Kidney epithelial cell (primary cell): Measurements from ENCODE around the gene OR2D3. TPM values are rescaled to one million over a fixed set of nuclear protein-coding genes. Genes with fewer than 3 reads are reported as not detected.
"Not testable (repeated sequence)": the region's sequence is repeated elsewhere in the genome, so short reads cannot be mapped to it uniquely, and the experiment has no call there.

ENCODE experiments used
- DNase-seq: peaks from one replicate; pipeline ENCODE4 v3.0.0-alpha.2; 2010; ENCODE audit warnings: low read depth
- H3K27me3 ChIP-seq: 2 replicates; pipeline ENCODE4 v1.6.0; 2011; ENCODE audit warnings: low read length; ENCODE audit not compliant: control insufficient read depth, insufficient read depth
- H3K36me3 ChIP-seq: 2 replicates; pipeline ENCODE4 v1.5.1; 2011; ENCODE audit warnings: low read length; ENCODE audit not compliant: control insufficient read depth, insufficient read depth
- H3K4me3 ChIP-seq: 2 replicates; pipeline ENCODE4 v1.5.1; 2011; ENCODE audit warnings: low read depth, mild to moderate bottlenecking, control low read depth, low read length
- total RNA-seq: library from RNA; depleted of rRNA; stranded (reverse); fragments of >200 nt; gene quantifications from 2 replicates; pipeline ENCODE4 v1.2.3, GENCODE V29; 2015
- TF ChIP-seq, protein P1 (sequence below): IDR thresholded peaks from 2 replicates; pipeline ENCODE4 v1.5.1; 2011; ENCODE audit warnings: mild to moderate bottlenecking, moderate library complexity, low read length, control low read depth, inconsistent platforms; ENCODE audit not compliant: insufficient read depth, poor library complexity, severe bottlenecking

OR2D3 gene
- total RNA-seq, 1 donor from 2014 or later, result not detected

DNA sequence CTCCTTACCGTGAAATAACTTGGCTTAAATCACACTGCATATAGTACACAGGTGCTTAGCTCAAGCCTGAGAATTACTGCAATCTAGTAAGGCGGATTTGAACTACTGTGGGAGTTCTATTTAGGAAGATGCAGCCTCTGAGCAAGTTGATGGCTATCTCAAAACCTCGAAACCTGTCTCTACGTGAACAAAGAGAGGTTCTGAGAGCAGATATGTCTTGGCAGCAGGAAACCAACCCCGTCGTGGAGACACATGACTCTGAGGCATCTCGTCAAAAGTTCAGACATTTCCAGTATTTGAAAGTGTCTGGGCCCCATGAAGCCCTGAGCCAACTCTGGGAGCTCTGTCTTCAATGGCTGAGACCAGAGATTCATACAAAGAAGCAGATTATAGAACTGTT, 11.3 kb downstream of the OR2D3 start:
- H3K4me3 ChIP-seq, result no peak overlapping the region
- H3K36me3 ChIP-seq, result no peaks in the 10 kb centered on the region
- TF ChIP-seq, protein P1, sequence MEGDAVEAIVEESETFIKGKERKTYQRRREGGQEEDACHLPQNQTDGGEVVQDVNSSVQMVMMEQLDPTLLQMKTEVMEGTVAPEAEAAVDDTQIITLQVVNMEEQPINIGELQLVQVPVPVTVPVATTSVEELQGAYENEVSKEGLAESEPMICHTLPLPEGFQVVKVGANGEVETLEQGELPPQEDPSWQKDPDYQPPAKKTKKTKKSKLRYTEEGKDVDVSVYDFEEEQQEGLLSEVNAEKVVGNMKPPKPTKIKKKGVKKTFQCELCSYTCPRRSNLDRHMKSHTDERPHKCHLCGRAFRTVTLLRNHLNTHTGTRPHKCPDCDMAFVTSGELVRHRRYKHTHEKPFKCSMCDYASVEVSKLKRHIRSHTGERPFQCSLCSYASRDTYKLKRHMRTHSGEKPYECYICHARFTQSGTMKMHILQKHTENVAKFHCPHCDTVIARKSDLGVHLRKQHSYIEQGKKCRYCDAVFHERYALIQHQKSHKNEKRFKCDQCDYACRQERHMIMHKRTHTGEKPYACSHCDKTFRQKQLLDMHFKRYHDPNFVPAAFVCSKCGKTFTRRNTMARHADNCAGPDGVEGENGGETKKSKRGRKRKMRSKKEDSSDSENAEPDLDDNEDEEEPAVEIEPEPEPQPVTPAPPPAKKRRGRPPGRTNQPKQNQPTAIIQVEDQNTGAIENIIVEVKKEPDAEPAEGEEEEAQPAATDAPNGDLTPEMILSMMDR, result no peak
- no peaks in the 10 kb centered on the region for H3K27me3 ChIP-seq
- DNase-seq, result no peak

DNA sequence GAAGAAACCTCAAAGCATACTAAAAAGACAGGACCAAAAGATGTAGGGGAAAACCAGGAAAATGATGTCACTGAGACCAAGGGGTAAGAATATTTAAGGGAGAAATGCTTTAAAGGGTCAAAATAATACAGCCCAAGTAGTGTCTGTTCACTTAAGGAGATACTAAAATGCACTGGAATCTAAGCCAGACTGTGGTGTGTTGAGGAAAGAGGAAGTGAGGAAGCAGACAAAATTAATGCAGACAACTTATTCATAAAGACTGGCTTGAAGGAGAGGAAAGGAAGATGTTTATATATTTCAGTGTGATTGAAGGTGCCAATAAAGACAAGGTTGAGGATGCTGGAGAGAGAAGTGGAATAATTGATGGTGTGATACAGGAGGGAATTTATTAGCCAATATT, 21.2 kb downstream of the OR2D3 start:
- DNase-seq, result no peak
- TF ChIP-seq, protein P1, result no peak
- Histone ChIP-seq H3K36me3 (no peaks in the 10 kb centered on the region), H3K4me3 (no peak overlapping the region), H3K27me3 (no peaks in the 10 kb centered on the region)

DNA sequence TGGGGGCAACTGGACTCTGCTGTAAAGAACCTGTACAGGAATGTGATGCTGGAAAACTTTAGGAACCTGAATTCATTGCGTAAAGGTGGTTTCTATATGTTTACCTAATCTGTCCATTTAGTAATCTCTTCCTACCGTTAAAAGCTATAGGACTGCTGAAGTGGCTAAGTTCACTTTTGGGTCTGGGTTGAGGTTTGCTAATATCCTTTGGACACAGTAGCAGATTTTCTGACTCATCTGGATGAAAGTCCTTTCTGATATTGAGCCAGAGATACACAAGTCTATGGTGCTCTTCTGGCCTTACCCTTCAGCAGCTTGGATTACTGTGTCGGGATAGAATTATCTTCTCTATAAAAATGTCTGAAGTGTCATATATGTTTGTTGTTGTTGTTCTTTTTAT, 22.3 kb downstream of the OR2D3 start:
- Histone ChIP-seq H3K36me3 (no peaks in the 10 kb centered on the region), H3K27me3 (no peaks in the 10 kb centered on the region), H3K4me3 (no peak overlapping the region)
- TF ChIP-seq, protein P1, result no peak
- DNase-seq, result no peak

DNA sequence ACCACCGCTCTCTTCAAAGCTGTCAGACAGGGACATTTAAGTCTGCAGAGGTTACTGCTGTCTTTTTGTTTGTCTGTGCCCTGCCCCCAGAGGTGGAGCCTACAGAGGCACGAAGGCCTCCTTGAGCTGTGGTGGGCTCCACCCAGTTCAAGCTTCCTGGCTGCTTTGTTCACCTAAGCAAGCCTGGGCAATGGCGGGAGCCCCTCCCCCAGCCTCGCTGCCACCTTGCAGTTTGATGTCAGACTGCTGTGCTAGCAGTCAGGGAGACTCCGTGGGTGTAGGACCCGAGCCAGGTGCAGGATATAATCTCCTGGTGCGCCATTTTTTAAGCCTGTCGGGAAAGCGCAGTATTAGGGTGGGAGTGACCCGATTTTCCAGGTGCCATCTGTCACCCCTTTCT, 33.4 kb downstream of the OR2D3 start:
- H3K36me3 ChIP-seq, DNase-seq, H3K27me3 ChIP-seq, H3K4me3 ChIP-seq: not testable (repeated sequence)

DNA sequence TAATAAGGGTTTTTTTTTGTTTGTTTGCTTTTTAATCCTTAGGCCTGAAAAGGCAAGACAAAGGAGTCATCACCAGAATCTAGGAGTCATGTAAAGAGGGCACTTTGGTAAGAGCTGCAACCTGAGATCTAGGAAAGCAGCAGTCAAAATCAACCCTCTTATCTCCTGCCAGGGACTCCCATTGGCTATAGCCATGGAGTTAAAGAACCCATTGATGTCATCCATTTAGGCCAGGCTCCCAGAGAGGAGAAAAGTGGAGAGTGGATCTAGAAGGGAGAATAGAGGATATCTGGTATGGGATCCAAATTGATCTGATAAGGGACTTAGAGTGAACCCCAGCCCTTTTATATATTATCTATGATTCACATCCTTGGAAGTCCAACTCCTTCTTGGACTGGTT, 41.3 kb downstream of the OR2D3 start:
- TF ChIP-seq, protein P1, result no peak
- Histone ChIP-seq H3K4me3 (no peak overlapping the region), H3K36me3 (no peaks in the 10 kb centered on the region), H3K27me3 (no peaks in the 10 kb centered on the region)
- no peak for DNase-seq

DNA sequence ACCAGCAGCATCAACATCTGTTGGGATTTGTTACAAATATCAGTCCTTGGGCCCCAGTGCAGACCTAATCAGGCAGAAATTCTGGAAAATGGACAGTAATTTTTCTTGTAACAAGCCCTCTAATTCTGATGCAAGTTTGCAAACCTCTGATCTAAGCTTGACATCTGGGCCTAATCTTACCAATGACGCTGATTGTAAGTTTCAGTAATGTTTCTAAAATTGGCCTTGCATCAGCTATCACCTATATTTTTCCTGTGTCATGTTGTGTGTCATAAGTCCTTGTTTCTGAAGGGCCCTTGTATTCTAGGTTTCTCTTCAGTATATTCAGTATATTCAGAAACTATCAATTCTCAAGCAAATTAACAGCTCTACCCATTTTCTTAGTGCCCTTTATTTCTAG, 41.9 kb downstream of the OR2D3 start:
- TF ChIP-seq, protein P1, result no peak
- no peak for DNase-seq
- no peak overlapping the region for H3K4me3 ChIP-seq
- no peaks in the 10 kb centered on the region for H3K27me3 ChIP-seq
- H3K36me3 ChIP-seq, result no peaks in the 10 kb centered on the region
